GM10847 (cell line): ENCODE measurements around the gene CCDC187.

Source experiments
- POLR2A ChIP-seq: IDR thresholded peaks from 2 replicates; pipeline ENCODE4 v1.6.1; 2011; ENCODE audit not compliant: insufficient read length; ENCODE audit errors: extremely low read depth

The CCDC187 gene

DNA sequence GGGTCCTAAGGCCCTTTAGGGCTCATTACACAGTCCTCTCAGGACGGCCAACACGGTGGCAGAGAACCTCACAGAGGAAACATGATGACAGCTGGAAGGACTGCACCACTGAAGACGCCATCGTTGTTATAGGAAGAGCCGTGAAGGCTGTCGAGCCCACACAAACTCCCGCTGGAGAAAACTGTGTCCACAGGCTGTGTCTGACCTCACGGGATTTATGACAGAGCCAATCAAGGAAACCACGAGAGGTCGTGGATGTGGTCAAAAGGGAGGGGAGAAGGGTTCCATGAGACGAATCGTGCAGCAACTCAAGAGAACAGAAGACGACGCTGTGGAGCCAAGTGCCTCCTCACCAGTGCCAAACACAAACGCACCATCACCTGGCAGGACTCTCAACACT lies 70.5 kb downstream of the CCDC187 start:
- no peak for TF ChIP-seq POLR2A

DNA sequence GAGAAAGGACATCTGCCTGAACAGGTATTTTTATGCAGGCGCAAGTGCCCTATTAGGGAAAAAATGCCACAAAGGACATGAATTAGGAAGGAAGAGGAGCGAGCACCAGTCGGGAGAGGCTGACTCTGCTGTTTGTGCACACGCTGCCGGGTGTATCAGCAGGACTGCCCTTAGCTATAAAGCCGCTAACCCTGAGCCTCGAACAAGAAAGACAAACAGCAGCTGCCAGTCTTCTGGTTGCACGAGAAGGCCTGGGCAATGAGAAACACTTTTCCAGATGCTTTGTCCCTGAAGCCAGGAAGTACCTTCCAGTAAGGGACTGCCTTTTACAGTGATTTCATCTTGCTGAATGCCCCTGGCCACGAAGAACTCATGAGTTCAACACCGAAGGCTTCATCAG lies 70.9 kb downstream of the CCDC187 start:
- TF ChIP-seq POLR2A = no peak

DNA sequence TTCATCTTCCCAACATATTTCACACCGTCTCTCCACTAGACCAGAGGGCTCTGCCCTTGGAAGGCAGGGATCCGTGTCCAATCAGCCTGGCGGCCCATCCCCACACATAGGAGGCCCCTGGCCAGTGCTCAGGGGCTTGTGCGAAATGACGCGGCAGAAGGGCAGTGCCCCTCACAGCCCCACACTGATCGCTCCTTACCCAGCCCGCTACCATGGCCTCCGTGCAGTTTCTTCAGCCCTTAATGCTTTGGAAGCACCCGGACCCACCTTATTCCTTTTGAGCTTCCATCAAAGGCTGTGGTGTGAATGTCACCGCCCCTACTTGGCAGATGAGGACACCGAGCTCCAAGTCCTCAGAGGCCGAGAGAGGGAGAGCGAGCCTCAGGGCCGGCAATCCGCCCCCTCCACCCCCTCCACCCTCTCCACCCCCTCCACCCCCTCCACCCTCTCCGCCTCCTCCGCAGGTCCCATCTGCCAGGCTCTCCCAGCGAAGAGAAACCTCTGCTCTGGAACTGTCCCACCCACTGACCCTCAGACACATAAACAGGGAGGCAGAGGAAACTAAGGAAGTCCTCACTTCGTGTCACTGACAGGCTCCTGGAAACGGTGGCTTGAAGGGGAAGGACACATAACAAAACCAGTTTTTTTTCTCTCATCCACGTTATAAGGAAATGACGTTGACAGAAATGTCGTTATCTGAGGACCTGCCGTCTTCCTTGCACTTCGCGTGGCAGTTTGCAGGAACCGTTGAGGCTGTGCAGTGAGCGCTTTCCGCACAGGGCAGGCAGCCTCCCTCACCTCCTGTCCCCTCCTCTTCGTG lies 72.2 kb downstream of the CCDC187 start:
- TF ChIP-seq POLR2A = no peak

GRCh38 chr9:136230773-136231172 lies 73.1 kb downstream of the CCDC187 start:
- no peak for TF ChIP-seq POLR2A

DNA sequence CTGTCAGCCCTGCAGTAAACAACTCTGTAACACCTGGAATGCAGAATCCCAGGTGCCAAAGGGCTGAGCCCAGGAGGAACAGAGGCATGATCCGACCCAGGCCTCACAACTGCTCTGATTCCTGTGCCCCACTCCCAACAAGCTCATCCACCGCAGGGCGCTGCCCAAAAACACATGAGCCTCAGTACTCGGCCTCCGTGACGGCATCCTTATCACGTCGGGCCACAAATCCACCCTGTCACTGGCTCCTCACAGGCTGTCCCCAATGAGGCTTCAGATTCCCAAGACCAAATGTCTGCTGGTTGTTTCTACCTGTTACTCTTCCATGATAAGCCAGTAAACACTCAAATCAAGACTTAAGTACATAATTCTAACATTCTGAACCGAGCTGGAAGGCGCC lies 73.5 kb downstream of the CCDC187 start:
- no peak for TF ChIP-seq POLR2A

DNA sequence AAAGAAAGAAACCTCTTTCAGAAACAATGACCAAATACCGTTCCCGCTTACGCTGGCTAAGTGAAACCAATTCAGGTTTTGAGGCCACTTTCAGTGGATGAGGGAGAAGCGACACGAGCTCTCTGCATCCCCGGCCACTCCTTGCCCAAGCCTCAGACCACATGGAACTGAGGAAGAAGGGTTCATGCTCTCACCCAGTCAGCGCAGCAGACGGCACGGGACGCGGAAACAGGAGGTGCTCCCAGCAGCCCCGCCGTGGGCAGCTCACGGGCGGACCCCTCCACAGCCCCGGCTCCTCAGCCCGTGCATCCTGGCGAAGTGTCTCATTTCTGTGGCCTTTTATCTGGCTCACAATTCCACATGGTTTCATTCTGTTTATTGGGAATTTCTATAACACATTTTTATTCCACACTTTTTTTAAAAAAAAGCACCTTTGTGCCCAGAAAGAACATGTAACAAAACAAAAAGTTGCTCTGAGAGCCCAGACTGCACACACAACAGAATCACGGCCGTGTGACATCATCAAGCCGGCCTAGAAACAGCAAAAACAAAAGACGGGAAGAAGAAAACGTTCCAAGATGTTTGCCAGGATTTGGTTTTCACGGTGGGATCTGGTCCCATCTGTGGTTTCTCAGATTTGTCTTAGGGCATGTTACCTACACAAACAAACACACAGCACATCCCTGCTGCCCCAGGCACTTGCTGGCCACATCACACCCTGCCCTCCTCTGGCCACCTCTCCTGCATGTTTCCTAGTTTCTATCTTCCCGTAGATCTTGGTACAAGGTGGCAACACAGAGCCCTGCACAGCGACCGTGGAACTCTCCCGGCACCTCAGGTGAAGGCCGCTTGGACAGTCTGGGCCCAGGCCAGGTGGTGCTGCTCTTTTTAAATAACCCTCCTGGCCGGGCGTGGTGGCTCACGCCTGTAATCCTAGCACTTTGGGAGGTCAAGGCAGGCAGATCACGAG lies 74.5 kb downstream of the CCDC187 start:
- TF ChIP-seq POLR2A = no peak

DNA sequence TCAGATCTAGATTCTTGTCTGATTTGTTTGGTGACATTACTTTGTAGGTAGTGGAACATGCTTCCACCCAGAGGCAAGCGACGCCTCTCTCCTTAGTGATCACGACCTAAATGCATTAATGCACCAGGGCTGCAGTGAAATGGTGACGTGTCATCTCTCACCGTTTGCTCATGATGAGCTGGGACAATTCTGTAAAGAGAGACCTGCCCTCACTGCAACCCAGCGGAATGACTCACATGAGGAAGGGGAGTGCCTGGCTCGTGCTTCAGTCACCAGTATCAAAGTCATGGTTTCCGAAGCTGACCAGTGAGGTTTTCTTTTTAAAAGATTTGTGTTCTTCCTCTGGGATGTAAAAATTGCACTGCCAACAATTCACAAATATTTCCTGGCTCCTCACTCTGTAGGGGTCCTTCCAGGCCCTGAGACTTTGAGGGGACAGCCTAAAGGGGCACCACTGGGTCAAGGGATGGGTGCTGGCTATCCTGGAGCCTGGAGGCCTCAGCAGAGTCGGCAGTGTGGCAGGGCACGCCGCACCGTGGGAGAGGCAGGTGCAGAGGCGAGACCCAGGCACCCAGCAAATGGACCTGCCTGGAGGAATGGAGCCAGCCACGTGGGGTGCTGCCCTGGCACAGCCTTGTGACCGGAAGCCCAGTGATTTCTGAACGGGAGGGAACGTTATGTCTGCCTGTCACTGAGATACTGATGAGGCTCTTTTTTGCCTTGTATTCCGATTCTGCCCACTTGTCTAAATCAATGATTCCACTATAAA lies 75.6 kb downstream of the CCDC187 start:
- TF ChIP-seq POLR2A = no peak

DNA sequence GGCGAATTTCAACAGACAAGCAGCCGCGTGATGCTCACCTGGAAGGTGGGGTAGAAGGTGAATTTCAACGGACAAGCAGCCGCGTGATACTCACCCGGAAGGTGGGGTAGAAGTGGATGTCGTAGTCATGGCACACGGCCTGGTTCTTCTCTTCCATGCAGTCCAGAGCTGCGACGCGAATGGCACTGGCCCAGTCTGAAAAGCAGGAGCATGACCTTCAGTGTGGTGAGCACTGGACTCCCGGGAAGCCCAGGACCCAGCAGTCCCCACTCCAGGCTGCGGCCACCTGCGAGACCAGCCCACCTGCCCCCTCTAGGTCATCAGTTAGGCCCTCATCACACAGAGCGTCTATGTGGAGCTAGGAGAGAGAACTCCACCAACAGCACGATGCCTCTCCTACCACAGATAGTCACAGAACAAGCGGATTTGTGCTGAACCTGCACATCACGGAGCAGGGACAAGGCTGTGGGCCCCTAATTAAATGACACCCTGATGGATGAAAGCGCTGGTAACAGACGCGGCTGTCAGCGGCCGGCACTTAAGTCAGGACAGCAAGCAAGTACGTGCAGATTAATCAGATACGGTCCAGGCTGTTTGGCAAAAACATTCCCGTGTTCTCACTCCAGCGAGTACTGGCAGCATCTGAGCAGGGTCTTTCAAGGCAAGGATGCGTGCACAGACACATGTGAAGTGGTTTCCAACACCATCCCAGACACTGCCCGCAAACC lies 77.0 kb downstream of the CCDC187 start:
- no peak for TF ChIP-seq POLR2A

GRCh38 chr9:136225748-136226679 lies 77.9 kb downstream of the CCDC187 start:
- no peak for TF ChIP-seq POLR2A

- TF ChIP-seq POLR2A = no peak
Observed at GRCh38 chr9:136225366-136225747, 78.5 kb downstream of the CCDC187 start.

- no peak for TF ChIP-seq POLR2A
Observed at GRCh38 chr9:136223871-136224640, 79.8 kb downstream of the CCDC187 start.

DNA sequence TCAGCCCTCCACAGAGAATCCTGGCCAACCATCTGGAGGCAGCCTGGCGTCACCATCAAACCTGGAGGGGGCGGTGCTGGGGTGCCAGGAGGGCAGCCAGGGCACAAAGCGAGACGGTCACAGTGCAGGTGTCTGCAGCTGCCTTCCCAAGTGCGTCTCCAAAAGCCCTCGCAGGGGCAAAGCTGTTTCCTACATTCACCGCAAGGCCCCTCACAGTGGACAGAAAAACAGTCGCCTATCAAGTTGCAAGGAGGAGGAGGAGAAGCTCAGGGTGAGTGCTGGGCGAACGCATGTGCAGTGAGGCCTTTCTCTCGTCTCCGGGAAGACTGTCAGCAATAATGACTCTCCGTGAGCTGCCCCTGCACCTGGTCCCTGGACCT lies 81.0 kb downstream of the CCDC187 start:
- no peak for TF ChIP-seq POLR2A
